NOMO-1 (cell line): ENCODE measurements around the gene FBN1.

Experiments used
- DNase-seq, 2 experiments: peaks; one replicate each; lab custom pipeline; 2025; ENCODE audit not compliant: unreplicated experiment in 2 of 2; lab: John Stamatoyannopoulos, UW

FBN1 gene

GRCh38 chr15:48409623-48410022 is 235.9 kb downstream of the FBN1 start:
- no peak for DNase-seq

DNA sequence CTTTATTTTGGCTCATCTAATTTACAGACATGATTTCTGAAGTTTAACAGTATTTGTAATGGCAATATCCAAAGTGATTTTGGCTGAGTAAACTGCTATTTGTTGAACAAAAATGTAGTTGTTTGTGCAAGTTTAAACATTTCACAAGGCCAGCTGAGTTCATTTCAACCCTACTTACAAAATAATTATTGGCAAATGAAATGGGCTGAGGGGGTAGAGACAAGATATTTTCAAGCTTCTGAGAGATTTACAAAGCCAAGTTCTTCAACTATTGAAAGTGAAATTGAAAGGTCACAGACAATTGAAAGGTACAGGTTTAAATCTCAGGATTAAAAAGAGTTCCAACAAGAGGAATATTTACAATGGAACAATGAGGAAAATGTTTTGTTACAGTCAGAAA is 237.2 kb downstream of the FBN1 start:
- DNase-seq, result no peak

- DNase-seq, result no peak
Measured at GRCh38 chr15:48407646-48408045, 237.9 kb downstream of the FBN1 start.

DNA sequence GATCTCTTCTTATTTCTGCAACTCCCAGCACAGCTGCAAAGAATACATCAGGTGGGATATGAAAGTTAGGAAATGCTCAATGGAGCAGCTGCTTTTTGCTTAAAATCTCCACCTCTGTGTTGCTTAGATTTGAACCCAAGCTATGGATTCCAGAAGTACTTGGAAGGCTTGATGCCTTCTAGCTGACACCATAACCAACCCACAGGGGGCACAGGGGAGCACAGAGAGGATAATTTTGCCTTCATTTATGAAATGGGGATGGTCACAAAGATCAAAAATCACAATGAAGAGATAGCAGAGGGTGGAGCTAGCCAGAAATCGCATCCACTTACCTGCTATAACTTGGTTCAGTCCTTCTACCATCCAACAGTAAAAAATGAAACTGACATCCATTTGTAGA is 238.6 kb downstream of the FBN1 start:
- DNase-seq, result no peak

DNA sequence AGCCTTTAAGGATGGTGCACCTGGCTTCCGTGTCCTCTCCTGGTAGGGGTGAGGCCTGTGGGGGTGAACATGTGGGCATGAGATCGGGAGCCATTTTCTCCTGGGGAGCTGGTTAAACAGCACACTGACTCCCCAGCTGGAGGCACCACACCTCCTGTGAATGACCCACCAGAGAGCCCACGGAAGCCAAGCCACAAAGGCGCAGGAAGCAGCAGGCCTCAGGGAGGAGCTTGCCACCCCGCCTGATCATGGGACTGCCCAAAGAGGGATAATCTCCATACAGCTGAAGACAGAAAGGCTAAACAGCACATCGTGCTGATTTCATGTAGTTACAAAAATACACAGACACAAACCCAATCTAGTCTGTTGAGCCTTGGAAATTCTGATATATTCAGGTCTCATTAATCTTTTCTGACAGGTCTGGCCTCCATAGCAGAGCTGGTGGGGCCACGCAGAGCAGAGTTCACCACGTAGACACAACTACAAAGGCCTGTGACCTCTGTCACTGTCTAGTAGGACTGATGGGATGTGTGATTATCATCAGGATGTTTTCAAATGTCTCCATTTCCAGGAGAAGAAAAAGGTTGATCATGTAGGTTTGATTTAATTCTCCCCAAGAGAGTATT is 239.1 kb downstream of the FBN1 start:
- DNase-seq, result no peak

- DNase-seq, result no peak
Measured at GRCh38 chr15:48402427-48403177, 242.9 kb downstream of the FBN1 start.

DNA sequence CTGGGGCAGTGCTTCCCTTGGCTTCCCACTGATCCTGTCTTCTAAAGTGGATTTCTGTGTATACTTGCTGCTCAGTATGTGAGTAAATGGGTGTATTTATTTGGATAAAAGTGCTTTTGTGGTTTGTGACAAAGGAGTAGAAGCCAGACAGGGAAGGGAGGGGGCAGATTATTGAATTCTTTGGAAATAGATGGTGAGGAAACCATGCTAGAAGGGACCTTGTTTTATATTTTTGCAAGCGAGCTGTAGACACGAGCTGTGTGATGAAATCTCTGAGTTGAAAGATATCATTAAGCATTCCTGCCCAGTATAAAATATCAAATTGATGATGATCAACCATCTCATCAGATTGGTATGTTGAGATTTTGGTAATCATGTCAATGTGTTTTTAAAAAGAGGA is 245.4 kb downstream of the FBN1 start:
- no peak for DNase-seq

DNA sequence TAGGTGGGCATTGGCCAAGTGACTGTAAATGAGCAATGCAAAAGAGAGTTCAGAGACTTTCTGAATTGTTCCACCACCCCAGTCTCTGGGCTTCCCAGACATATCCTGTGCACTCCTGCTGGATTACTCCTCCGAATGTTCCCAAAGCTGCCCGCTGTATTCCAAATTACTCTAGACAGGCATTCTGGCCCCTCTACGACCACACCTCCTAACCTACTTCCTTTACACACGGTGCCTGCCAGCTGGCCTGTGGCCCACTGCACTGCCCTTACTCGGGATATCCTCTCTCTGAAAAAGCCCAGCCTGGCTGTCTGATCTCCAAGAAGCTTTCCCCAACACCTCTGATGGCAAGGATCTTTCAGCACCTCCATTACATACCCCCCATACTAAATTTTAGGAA is 247.7 kb downstream of the FBN1 start:
- no peak for DNase-seq

DNA sequence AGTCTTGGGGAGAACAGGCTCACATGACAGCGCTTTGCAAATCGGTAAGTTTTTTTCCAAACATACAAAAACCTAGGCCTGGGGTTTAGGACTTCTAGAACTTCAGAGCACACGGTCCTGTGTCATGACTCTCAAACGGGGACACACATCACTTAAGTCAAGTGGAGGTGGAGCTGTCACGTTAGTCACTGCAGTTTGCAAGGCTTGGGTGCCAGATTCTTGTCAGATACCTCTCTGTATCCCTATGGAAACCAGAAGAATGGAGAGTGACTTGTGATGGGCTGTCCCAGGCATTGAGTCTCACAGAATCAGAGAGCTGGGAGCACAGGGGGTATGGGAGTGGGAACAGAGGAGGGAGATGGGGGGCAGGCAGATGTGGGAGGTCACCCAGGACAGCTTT is 249.5 kb downstream of the FBN1 start:
- DNase-seq, result no peak

DNA sequence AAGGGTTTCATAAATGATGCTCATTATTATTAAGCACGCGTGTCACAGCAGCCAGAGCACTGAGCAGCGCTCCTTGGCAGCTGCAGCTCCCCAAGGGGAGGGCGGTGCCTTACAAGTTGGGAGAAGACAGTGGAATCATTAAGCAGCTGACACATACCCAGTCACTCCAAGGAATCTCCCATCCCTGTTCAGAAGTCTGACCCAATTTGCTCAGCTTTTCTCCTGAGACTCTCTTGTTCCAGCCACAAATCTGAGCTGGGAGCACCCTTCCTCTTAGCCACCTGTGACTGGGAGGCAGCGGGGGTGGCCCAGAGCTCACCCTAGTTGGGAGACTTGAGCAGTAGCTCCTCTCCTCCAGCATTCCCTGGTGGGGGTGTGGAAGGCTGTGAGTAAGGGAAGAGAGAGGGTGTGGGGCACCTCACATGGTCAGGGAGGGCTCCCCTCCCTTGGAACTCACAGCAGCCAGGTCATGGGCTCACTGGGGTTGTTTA is 249.9 kb downstream of the FBN1 start:
- no peak for DNase-seq

GRCh38 chr15:48394970-48395369 is 250.5 kb downstream of the FBN1 start:
- no peak for DNase-seq

DNA sequence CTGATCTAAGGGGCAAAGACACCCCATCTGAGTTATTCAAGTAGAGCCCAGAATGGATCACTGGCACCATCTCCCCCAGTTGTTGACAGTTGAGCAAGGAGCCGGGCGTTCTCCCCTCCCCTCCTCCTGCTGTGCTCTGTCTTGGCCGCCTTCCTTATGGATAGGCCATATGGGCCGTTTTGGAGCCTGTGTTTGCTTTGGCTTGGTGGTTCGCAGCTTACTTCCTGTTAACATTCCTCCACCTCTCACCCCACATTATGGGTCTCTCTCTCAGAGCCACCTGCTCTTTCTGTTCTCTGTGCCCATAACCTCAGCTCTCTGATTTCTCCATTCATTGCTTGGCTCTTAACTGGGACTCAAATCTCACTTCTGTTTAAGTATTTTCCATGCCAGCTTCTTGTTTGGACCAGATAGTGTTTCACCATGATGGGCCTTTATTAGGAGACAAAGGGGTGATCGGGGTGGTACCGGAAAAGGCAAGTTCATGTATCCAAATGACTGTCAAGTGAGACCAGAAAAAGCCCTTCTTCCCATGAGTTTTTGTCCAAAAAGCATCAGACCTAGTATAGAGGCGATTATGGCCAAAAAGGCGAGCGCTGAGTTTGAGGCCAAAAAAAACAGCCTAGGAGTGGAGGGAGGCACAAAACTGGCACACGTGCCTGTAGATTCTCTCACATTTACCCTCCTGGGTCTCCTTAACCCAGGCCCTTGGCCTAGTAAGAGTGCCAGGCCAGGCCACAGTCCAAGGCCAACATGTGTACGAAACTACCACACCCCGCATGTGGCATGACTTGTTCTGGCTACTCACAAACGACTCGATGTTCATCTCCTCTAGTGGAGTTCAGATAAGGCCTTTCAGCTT is 251.6 kb downstream of the FBN1 start:
- DNase-seq, result no peak

DNA sequence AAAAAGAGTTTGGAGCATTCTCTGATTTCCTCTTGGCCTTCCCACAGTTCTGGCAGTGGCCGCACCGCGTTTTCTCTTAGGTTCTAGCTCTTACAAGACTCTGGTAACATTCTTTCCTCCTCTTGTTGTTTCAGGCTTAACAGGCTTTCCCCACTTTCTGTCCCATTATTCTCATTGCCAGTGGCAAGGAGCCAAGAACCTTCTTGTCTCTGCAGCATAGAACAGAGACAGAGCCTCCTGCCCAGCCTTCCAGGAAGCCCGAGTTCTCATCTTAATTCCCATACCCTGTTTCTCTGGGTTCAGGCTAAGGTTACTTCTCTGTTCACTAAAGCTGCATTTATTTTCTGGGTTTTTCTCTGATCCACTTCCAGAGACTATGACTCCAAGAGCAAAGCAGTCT is 253.2 kb downstream of the FBN1 start:
- no peak for DNase-seq

DNA sequence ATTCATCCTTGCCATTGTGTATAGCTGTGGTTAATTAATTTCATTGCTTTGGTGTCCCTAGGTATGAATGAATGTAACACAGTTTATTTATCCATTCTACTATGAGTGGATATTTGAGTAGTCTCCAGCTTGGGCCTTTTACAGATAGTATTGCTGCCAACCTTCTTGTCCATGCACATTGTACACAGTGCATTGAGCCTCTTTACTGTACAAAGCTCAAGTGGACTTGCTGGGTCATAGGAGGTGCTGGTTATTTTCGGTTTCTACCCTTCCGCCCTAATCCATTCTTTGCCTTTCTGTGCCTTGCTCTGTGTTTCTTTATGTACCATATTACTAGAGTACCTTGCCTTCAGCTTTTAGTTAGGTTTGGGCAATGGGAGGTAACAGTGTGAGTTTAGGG is 253.6 kb downstream of the FBN1 start:
- DNase-seq, result no peak

DNA sequence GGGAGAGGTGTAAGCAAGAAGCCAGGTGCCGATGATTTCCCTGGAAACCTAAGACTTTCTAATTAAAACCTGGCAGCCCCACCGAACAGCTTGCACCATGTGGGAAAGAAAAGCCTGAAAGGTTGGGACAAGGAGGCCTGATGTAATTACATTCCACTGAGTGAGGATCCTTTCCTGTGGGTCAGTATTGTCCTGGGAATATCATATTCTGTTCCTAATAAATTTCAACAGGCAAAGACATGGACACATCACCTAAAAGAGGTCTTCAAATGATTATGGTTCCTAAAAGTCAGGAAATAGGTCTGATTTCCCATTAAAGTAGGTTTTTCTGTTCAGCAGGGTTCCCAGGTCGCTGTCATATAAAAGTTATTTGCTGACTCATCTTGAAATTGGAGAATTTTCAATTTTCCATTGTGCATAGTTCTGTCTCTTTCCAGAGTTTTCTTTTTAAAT is 255.8 kb downstream of the FBN1 start:
- DNase-seq, result no peak

DNA sequence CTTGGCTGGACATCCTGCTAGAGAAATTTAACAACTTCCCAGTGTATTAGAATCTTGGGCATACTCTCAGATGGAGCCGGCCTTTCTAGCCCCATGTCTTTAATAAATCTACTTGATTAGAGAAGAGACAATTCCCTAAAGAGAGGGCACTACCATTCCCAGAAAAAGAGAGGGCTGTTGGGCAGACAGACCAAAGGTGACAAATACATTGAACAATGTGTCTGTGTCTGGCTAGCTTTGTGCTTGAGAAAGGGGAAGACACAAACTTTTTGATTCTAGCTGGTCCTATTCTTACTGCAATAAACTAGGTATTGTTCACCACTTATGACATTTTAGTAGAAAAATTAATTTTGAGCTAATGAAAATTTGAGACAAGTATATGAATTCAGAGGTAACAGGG is 256.6 kb downstream of the FBN1 start:
- no peak for DNase-seq

- no peak for DNase-seq
Measured at GRCh38 chr15:48388016-48388851, 257.3 kb downstream of the FBN1 start.

GRCh38 chr15:48385031-48385830 is 260.3 kb downstream of the FBN1 start:
- DNase-seq, result no peak

DNA sequence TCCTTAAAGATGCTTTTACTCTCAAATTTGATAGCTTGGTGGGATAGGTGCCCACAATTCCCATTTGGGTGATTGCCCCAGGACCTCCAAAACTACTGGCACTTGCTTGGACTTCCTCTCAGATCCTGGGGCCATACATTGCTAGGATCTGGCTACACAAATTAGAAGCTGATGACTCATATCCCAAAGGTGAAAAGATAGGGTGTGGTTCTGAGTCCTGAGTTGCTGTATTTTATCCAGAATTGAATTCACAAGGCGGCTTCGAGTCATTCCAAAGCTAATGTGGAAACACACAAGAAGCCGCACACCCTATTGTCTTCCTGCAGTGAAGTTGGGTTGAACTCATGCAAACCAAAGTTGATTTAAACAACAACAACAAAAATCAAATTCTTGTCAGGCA is 260.9 kb downstream of the FBN1 start:
- DNase-seq, result no peak

DNA sequence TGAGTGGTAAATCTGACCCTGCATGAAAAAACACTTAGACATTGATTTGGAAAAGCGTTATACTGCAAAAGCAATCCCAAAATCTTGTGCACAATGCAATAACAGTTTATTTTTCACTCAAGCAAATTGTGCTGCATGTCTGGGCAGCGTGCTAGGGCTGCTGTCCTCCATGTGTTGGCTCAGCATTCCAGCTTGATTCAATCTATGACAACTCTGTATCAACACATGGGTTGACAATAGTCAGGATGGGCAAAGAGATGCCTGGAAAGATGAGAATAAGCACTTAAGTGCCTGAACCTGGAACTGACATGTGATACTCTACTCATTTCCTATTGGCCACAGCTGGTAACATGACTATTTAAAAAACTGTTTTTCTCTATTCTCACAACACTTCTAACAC is 262.5 kb downstream of the FBN1 start:
- no peak for DNase-seq
